HG03095 (cell line): ENCODE data around the gene KIF5B.

Source experiments
- ATAC-seq: cut with Tn5 transposase; IDR thresholded peaks from one replicate; pipeline ENCODE4 v1.9.1; 2021; ENCODE audit warnings: moderate library complexity; ENCODE audit not compliant: unreplicated experiment

Gene KIF5B

GRCh38 chr10:31962826-31963588, 93.2 kb downstream of the KIF5B start:
- ATAC-seq = no peak

GRCh38 chr10:31961277-31962074, 94.7 kb downstream of the KIF5B start:
- ATAC-seq = no peak

- no peak for ATAC-seq
Measured at GRCh38 chr10:31959461-31960173, 96.6 kb downstream of the KIF5B start.
